KOPT-K1 (cell line): Measurements from ENCODE around the gene ZNF580.
A peak's percentile ranks its signal among the peaks of the same experiment; 100 is the strongest.

Experiments used
- H3K27ac ChIP-seq: fragments of 200-600 bp; sonication (generic); 2 replicates; pipeline ENCODE4 v1.5.1; 2016; ENCODE audit warnings: antibody characterized with exemption, mild to moderate bottlenecking, low read depth, low read length; ENCODE audit not compliant: poor library complexity, severe bottlenecking
- H3K36me3 ChIP-seq: fragments of 200-600 bp; sonication (generic); 2 replicates; pipeline ENCODE4 v1.5.1; 2017; ENCODE audit warnings: antibody characterized with exemption, mild to moderate bottlenecking, low read length, moderate library complexity; ENCODE audit not compliant: insufficient read depth
- H3K9me3 ChIP-seq: fragments of 200-600 bp; sonication (generic); 2 replicates; pipeline ENCODE4 v1.5.1; 2017; ENCODE audit warnings: antibody characterized with exemption, low read length, mild to moderate bottlenecking; ENCODE audit not compliant: insufficient read depth, poor library complexity, severe bottlenecking

ZNF580 gene, protein sequence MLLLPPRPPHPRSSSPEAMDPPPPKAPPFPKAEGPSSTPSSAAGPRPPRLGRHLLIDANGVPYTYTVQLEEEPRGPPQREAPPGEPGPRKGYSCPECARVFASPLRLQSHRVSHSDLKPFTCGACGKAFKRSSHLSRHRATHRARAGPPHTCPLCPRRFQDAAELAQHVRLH

DNA sequence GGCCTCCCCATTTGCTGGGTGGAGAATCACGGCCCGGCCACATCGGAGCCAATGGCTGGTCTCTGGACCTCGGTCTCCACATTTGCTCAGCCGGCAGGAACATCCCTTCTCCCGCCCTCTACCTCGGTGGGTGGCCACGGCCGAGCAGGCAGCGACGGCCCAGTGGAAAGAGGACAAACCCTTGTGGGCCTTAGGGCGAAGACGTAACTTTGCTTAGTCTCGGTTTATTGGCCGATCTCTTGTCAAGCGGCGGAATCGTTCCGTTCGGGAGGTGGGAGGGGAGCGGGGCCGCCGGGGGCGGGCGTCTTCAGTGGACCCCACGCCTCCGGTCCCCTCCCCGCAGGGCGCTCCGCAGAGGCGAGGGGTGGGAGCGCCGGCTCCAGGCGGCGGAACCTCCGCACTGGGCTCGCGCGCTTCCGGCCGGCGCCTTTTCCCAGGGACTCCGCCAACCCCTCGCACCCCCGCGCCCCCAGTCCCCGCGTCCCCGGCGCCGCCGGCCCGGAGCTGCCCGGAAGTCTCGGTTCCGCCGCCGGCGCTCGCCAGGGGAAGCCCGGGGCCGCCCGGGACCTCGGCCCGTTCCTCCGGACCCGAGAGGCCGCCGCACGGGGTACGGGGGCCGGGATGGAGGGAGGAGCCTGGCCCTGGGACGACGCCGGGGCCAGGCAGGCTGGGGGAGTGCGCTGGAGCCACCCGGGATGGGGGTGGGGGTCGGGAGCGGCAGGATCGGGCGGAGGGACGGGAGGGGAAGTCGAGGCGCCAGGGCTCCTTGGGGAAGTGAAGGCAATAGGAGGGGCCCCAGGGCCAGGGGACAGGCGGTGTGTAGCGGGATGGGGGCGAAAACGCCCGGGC, at the start of gene ZNF580:
TSS of gene ZNF580 (plus strand) at position 426 of the 849 bp plus-strand sequence. CDS start 1,507 bp downstream, outside the sequence.
- peaks cover 14% of the 10 kb centered on the region for H3K36me3 ChIP-seq
- H3K9me3 ChIP-seq: no peaks in the 10 kb centered on the region
- peak within 1 kb of the TSS; percentile 72 for H3K27ac ChIP-seq

DNA sequence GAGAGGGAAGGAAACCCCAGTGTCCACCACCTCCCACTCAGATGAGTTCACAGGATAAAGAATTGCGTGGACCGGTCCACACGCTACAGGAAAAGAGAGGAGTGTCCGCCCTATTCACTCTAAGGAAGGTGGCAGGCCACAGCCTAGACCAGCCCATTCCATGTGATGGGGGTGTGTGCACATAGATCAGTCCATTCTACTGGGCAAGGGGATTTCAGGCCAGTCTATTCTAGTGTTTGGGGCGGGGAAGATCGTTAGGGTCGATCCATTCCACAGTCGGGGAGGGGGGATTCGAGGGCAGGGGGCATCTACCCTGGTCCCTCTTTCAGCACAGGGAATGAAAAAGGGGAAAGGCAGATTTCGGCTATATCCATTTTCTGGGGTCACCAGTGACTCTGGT, 49.2 kb upstream of the ZNF580 start:
- Histone ChIP-seq H3K9me3 (no peaks in the 10 kb centered on the region), H3K27ac (no peak overlapping the region), H3K36me3 (peaks cover 46% of the 10 kb centered on the region)

DNA sequence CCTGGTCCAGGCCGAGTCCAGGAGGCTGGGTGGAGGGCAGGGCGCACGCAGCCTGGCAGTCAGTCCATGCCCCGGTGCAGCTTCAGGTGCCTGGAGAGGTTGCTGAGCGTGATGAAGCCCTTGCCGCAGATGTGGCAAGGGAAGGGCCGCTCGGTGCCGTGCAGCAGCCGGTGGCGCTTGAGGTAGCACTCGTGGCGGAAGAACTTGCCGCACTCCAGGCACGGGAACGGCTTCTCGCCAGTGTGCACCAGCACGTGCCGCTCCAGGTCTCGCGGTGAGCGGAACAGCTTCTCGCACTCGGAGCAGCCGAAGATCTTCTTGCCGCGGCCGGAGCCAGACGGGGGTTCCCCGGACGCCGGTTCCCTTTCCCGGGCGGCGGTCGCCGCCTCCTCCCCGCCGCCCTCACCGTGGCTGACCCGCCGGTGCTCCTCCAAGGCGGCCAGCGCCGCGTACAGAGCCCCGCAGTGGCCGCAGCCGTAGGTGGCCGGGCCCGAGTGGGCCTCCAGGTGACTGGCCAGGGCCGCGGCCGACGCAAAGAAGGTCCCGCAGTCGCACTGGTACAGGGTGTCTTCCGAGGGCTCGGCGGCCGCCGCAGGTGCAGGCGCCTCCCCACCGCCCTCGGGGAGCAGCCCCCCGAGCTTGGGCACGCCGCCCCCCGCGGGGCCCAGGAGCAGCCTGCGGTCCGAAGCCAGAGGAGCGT, 48.3 kb upstream of the ZNF580 start:
- H3K36me3 ChIP-seq: peaks cover 54% of the 10 kb centered on the region
- no peaks in the 10 kb centered on the region for H3K9me3 ChIP-seq
- H3K27ac ChIP-seq: no peak overlapping the region

DNA sequence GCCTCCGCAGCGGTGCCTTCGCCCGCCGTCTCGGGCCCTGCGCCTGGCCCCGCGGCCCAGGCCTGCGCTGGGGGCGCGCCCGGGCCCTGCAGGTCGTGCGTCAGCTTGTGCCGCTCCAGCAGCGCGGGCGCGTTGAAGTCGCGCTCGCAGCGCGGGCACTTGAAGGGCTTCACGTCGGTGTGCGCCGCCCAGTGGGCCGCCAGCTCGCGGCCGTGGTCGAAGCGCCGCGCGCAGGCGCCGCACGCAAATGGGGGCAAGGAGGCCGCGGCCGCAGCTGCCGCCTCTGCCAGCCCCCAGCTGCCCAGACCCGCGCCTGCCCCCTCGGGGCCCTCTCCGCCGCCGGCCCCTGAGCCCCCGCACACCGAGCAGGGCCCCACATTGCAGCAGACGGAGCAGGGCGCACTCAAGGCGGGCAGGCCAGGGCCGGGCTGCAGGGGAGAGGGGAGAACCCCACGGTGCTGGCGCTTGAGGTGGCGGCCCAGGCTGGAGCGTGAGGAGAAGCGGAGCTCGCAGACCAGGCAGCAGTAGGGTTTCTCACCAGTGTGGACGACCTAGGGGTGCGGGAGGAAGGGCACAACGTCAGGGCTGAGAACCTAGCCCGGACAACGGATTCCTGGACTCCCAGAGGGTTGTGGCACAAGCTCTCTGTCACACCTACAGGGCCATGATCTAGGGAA, 47.6 kb upstream of the ZNF580 start:
- Histone ChIP-seq H3K36me3 (peaks cover 54% of the 10 kb centered on the region), H3K9me3 (no peaks in the 10 kb centered on the region), H3K27ac (no peak overlapping the region)

DNA sequence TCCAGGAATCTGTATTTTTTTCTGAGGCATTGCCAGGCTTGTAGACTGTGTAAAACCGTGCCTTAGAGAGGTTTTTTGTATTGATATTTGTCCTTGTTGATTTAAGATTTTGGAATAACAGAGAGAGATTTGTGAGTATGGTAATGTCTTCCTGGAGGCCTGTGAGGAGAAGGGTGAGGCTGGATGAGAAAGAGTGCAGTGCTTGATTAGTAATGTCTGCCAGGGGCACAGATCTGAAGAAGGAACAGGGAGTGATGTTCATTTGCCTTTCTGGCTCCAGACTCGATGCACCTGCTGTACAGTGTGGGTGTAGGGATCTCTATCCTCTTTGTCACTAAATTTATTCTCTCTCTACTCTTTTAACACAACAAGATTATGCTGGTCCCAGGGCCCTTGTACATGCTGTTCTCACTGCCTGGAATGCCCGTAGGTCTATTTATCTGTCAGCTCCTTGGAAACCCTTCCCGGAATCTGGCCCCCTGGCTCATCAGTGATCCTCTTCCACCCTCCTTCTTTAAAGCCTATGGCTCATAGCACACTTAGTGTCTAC, 45.7 kb upstream of the ZNF580 start:
- Histone ChIP-seq H3K9me3 (no peaks in the 10 kb centered on the region), H3K36me3 (peaks cover 54% of the 10 kb centered on the region), H3K27ac (no peak overlapping the region)

DNA sequence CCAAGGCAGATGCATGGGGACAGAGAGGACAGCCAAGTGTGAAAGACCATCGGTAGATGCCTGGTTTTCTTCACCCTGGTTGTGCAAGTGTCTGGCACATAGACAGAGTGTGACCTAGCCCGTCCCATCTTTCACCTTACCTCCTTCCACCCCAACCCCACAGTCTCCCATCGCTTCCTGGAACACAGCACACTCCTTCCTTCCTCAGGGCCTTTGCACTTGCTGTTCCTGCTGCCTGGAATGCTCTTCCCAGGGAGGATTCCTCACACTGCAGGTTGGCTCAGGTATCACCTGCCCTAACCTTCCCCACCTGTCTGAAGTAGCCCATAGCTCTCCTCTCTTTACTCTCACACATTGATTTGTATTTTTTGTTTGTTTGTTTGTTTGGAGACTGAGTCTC, 44.5 kb upstream of the ZNF580 start:
- Histone ChIP-seq H3K36me3 (peaks cover 53% of the 10 kb centered on the region), H3K9me3 (no peaks in the 10 kb centered on the region), H3K27ac (no peak overlapping the region)

DNA sequence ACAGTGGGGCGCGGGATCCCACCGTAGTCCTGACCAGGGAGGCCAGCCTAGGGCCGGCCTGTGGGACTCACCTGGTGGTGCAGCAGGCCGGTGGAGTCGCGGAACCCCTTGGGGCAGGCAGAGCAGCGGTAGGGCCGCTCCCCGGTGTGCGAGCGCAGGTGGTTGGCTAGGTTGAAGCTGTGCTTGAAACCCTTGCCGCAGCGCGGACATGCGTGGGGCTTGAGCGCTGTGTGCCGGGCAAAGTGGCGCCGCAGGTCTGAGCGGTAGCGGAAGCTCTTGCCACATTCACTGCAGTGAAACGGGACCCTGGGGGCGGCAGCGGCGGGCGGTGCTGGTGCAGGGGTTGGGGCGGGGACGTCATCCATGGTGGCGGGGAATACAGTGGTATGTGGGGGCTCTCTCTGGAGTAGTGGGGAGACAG, 43.3 kb upstream of the ZNF580 start:
- Histone ChIP-seq H3K9me3 (no peaks in the 10 kb centered on the region), H3K27ac (no peak overlapping the region)

DNA sequence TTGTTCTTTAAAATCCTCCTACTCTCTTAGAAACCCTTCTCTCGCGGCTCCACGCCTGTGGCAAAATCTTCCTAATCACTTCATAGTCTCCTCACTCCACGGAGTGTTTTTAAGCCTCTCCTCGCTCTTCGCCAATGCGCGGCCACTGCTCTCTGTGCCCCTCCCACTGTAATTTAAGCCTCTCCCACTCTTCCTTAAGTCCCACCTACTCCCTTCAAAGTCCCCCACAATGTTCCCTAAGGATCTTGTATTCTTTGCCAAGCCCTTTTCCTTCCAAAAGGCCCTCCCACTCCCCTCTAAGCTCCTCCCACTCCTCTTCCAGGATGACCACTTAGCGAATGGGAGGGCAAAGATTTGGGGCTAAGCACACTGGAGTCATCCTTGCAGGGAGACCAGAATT, 42.8 kb upstream of the ZNF580 start:
- H3K36me3 ChIP-seq: peaks cover 37% of the 10 kb centered on the region
- no peak overlapping the region for H3K27ac ChIP-seq
- no peaks in the 10 kb centered on the region for H3K9me3 ChIP-seq

More for the DNA sequence above, 43.3 kb upstream of the ZNF580 start:
- H3K36me3 ChIP-seq: peaks cover 41% of the 10 kb centered on the region

DNA sequence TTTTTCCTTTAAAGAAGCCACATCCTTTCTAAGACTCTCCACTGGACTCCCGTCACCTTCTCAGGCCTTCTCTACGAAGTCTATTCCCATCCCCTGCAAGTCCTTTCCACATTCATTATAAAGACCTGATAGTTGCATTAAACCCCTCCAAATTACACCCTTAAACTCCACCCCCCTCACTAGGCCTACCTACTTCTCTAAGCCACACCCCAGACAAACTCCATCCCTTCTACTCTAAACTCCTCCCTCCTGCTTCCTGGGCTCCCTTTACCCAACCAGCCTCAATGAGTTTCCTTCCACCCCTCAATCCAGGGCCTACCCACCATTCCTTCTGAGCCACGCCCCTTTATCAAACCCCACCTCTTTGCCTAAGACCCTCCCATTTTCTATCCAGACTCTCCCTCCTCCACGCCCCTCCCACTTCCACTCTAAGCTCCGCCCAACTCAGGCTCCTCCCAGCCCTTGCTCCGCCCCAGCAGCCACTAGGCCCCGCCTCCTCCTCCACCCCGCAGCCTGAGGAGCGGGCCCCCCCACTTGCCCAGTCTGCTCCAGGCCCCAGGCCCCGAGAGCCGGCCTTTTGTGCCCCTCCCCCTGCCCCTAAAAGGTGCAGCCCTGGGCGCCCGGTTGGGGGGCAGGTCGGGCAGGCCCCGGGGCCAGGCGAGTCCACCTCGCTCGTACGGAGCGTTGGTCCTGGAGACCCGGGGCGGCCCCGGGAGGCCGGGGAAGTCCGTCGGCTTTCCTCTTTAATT, 41.9 kb upstream of the ZNF580 start:
- peaks cover 31% of the 10 kb centered on the region for H3K36me3 ChIP-seq

DNA sequence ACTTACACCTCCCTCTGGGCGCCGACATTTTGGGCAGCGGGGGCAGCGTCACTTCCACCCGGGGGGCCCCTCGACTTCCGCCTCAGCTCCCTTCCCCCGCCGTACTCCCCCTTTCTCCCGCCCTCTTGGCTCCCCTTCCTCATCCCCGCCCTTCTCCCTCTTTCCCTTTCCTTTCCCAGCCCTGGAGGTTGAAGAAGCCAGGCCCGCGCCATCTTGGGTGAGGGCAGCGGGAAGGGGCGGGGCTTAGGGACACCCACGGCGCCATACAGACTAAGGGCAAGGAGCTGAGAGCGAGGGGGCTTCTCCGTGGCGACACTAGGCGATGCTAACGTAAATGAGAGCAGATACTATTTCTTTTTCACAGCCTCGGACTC, 41.3 kb upstream of the ZNF580 start, which contains the start of gene FIZ1:
TSS of gene FIZ1 (minus strand) at position 50 of the 374 bp plus-strand sequence. CDS start 1,652 bp downstream, outside the sequence.
- peak within 1 kb of the TSS; percentile 97 for H3K27ac ChIP-seq
- H3K9me3 ChIP-seq: no peaks in the 10 kb centered on the region
- peaks cover 28% of the 10 kb centered on the region for H3K36me3 ChIP-seq

More for the DNA sequence above, 41.9 kb upstream of the ZNF580 start:
- Histone ChIP-seq H3K27ac (peak overlapping the region; percentile 97), H3K9me3 (no peaks in the 10 kb centered on the region)

DNA sequence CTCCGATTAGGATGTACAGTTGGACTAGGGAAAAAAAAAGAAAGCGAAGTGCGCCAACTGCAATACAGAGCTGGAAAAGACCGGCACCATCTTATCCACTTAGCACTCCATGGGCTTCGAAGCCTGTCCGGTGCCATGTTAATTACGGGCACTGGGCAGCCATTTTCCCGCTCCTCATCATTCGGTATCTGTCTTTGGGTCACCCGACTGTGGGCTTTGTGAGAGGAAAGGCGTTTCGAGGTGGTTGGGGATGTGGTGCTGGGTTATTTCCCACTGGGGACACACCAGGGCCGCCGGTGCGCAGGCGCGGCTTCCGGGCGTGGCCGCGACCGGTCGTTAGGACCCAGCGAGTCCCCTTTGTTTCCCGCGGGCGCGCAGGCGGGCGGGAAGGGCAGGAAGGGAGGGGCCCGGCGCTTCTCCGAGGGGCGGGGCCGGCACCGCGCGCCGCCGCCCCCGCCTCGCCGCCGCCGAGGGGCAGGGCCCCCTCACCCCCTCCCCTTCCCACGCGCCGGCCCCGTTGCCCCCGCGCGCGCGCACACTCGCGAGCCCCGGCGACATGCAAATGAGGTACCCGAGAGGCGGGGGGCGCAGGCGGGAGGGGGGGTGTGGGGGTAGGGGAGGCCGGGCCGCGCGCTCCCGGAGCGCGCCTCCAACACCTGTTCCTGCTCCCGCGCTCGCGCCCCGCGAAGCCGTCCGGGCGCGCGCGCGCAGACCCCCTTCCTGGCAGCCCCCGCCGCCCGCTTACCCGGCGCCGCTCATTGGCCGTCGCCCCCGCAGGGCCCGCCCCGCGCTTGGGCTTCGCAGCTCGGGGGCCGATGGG, 40.8 kb upstream of the ZNF580 start, which contains the start of gene ZNF524:
TSS of gene ZNF524 (plus strand) at position 447 of the 820 bp plus-strand sequence. CDS start 1,825 bp downstream, outside the sequence.
- Histone ChIP-seq H3K9me3 (no peaks in the 10 kb centered on the region), H3K27ac (peak within 1 kb of the TSS; percentile 97), H3K36me3 (peaks cover 23% of the 10 kb centered on the region)

DNA sequence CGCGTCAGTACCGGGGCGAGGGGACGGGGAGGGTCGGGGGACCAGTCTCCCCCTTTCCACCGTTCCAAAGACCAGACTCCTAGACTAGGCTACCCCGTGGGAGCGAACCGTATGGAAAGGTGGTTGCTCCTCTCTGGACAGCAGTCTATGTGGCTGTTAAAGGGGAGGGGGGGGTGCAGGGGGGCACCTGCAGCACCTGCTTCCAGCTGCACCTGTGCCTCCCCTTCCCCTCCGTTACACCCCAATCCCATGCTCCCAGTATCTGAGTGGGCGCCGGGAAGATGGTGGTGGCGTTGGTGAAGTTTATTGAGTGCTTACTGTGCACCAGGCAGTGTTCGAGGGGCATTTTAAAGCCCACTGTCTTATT, 40.2 kb upstream of the ZNF580 start:
- Histone ChIP-seq H3K9me3 (no peaks in the 10 kb centered on the region), H3K27ac (peak overlapping the region; percentile 97)

DNA sequence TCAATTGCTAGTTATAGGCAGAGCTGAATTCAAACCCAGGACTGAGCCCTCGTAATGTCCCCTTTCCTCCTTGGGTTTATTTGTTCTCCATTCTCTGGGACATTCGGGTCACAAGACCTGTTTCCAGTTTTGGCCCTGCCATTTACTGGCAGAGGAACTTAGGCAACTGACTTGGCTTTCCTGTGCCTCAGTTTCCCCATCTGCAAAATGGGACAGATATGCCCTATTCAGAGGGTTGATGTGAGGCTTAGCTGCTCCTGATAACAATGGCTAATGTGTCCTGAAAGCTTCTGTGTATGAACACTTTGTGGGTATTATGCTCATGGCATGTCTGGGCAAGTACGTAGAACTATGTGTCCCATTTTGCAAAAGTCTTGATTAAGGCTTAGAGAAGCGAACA, 39.7 kb upstream of the ZNF580 start:
- H3K9me3 ChIP-seq: no peaks in the 10 kb centered on the region
- peak overlapping the region; percentile 97 for H3K27ac ChIP-seq
- peaks cover 13% of the 10 kb centered on the region for H3K36me3 ChIP-seq

More for the DNA sequence above, 40.2 kb upstream of the ZNF580 start:
- peaks cover 17% of the 10 kb centered on the region for H3K36me3 ChIP-seq
